Tibial artery (tissue), 4 donors: ENCODE measurements around the gene FBRSL1.

ENCODE experiments used
- DNase-seq, 2 donors: peaks; one replicate each; pipeline ENCODE4 v3.0.0-alpha.2; 2019
- H3K27ac ChIP-seq, 2 donors: fragments of 200-600 bp; sonication (generic) in 1 of 2; 1 replicate in 1 of 2; 2 replicates in 1 of 2; pipeline ENCODE4 v1.5.1; 2018 to 2019; ENCODE audit warnings: mild to moderate bottlenecking in 1 of 2
- H3K27me3 ChIP-seq, 2 donors: fragments of 200-600 bp; sonication (generic) in 1 of 2; one replicate each; pipeline versions ENCODE4 v1.5.1 to v1.6.0; 2016 to 2019
- H3K36me3 ChIP-seq, 3 donors: fragments of 200-600 bp; sonication (generic) in 2 of 3; one replicate each; pipeline ENCODE4 v1.5.1; 2016 to 2019; ENCODE audit warnings: mild to moderate bottlenecking in 2 of 3
- H3K4me1 ChIP-seq, 4 donors: fragments of 200-600 bp; sonication (generic) in 2 of 4; 1 replicate in 3 of 4; 2 replicates in 1 of 4; pipeline ENCODE4 v1.5.1; 2016 to 2019
- H3K4me3 ChIP-seq, 2 donors: fragments of 200-600 bp; sonication (generic) in 1 of 2; 1 replicate in 1 of 2; 2 replicates in 1 of 2; pipeline ENCODE4 v1.5.1; 2018 to 2019; ENCODE audit warnings: mild to moderate bottlenecking in 2 of 2
- H3K9me3 ChIP-seq, 3 donors: fragments of 200-600 bp; sonication (generic) in 1 of 3; one replicate each; pipeline ENCODE4 v1.5.1; 2016 to 2019
- intact Hi-C: fragments of 100-400 bp; cut with DNase I; formaldehyde crosslinking; loops from one replicate; pipeline ENCODE4 v1.15.0; 2023; ENCODE audit warnings: low total_unique reads
- TF ChIP-seq, protein P1 (sequence below), 2 experiments: fragments of 200-600 bp in 1 of 2; fragments of 450-650 bp in 1 of 2; IDR thresholded peaks; one replicate each; pipeline ENCODE4 v1.5.1; 2017 to 2019; ENCODE audit warnings: antibody characterized with exemption in 2 of 2, mild to moderate bottlenecking in 1 of 2, moderate library complexity in 1 of 2

FBRSL1 gene

DNA sequence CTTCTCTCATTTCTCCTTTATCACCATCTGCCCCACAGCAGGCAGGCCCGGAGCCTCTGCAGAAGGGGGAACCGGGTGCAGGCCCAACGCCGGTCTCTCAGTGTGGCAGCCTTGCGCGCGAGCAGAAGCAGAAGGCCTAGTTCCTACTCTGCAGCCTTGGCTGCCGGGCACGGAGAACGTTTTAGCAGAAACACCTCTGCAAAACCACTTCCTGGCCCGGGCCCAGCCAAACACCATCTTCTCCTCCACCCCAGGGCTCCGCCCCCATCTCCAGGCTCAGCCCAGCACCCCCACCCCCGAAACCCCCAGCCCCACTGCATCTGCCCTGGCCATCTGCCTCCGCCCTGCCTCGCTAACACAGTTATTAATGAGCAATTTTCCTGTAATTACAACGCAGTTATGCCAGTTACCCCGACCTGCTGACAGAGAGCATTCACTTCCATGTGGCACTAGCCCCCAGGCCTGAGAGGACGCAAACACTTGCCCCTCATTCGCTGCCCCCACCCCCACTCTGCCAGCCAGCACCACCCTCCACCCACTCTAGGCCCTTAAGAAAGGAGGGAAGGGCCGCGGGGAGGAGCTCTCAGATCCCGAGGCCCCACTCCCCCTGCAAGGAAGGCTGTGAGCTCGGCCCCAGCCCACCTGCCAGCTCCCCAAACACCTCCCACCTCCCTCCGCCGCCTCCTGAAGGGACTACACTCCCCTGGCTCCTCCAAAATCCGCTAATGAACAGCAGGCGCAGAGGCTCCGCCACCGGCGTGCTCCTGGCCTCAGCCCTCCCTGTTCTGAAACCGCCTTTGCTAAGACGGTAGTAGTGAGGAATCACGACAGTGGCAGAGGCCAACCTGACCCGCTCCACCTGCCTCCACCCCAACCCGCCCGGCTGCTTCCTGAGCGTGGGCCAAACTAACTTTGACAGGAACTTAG, 44.7 kb upstream of the FBRSL1 start:
- TF ChIP-seq, protein P1, sequence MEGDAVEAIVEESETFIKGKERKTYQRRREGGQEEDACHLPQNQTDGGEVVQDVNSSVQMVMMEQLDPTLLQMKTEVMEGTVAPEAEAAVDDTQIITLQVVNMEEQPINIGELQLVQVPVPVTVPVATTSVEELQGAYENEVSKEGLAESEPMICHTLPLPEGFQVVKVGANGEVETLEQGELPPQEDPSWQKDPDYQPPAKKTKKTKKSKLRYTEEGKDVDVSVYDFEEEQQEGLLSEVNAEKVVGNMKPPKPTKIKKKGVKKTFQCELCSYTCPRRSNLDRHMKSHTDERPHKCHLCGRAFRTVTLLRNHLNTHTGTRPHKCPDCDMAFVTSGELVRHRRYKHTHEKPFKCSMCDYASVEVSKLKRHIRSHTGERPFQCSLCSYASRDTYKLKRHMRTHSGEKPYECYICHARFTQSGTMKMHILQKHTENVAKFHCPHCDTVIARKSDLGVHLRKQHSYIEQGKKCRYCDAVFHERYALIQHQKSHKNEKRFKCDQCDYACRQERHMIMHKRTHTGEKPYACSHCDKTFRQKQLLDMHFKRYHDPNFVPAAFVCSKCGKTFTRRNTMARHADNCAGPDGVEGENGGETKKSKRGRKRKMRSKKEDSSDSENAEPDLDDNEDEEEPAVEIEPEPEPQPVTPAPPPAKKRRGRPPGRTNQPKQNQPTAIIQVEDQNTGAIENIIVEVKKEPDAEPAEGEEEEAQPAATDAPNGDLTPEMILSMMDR (IDR thresholded peaks at IDR 0.05), result no peak
- DNase-seq, result peak in 1 of 2 donors; percentile 39
- intact Hi-C loops, result no loop called here

DNA sequence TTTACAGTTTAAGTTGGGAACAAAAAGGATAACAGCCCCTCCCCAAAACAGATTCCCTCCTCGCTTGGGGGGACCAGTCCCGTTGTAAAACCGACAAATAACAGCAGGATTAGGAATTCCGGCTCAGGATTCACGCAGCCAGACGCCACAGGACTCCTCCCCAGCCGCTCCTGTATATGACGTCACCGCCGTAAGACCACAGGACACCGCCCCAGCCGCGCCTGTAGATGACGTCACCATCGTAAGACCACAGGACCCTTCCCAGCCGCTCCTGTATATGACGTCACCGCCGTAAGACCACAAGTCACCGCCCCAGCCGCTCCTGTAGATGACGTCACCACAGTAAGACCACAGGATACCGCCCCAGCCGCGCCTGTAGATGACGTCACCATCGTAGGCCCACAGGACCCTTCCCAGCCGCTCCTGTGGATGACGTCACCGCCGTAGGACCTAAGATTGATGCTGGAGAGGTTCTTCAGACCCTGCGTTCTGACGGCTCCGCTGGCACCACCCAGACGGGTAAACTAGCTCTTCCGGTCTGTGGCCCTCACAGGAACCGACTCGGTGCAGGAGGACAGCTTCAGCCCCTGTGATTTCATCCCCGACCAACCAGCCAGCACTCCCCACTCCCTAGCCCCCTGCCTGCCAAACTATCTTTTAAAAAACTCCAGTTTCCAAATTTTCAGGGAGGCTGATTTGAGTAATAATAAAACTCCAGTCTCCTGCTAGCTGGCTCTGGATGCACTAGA, 43.9 kb upstream of the FBRSL1 start:
- no peaks in the 10 kb centered on the region for H3K36me3 ChIP-seq
- H3K27ac ChIP-seq, result no peak overlapping the region
- no peak for DNase-seq
- TF ChIP-seq, protein P1 (IDR thresholded peaks at IDR 0.05), result no peak
- H3K9me3 ChIP-seq, result no peaks in the 10 kb centered on the region
- intact Hi-C loops, result no loop called here
- H3K27me3 ChIP-seq, result peaks cover 0 to 68% of the 10 kb centered on the region in 2 donors
- peak overlapping the region; percentile 20 to 33 for H3K4me3 ChIP-seq
- no peaks in the 10 kb centered on the region for H3K4me1 ChIP-seq

More for the DNA sequence above, 44.7 kb upstream of the FBRSL1 start:
- H3K9me3 ChIP-seq, result no peaks in the 10 kb centered on the region
- H3K4me3 ChIP-seq, result peak overlapping the region; percentile 20 to 33
- H3K4me1 ChIP-seq, result no peaks in the 10 kb centered on the region
- H3K27ac ChIP-seq, result no peak overlapping the region
- no peaks in the 10 kb centered on the region for H3K36me3 ChIP-seq
- peaks cover 0 to 60% of the 10 kb centered on the region in 2 donors for H3K27me3 ChIP-seq

DNA sequence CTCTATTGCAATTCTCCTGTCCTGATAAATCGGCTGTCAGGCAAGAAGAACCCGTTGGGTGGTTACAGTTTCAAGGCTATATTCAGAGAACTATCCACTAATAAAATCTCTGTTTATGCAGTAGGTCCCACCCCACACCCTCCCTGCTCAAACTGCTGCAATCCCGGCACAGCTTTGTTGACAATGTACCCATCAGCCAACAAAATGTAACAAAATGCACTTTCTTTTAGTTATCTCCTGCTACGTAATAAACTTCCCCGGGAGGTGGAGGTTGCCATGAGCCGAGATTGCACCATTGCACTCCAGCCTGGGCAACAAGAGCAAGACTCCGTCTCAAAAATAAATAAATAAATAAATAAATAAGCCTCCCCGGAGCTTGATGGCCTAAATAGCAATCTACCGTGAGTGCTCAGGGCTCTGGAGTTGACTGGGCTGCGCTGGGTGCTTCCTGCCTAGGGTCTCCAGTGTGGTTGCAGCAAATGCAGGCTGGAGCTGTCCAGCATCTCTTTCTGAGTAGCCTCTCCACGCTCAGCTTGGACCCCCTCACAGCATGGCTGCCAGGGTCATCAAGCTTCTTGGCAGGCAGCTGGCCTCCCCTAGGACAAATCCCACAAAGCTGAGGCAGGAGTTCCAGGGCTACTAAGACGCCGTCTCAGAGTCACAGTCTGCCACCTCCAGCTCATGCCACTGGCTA, 43.2 kb upstream of the FBRSL1 start:
- intact Hi-C loops, result no loop called here
- peaks cover 0 to 68% of the 10 kb centered on the region in 2 donors for H3K27me3 ChIP-seq

GRCh38 chr12:132447327-132447720, 42.6 kb upstream of the FBRSL1 start:
- Histone ChIP-seq H3K4me1 (no peaks in the 10 kb centered on the region), H3K27me3 (peaks cover 0 to 68% of the 10 kb centered on the region in 2 donors)
- DNase-seq, result no peak

More for the DNA sequence above, 43.2 kb upstream of the FBRSL1 start:
- TF ChIP-seq, protein P1 (IDR thresholded peaks at IDR 0.05), result no peak
- no peak for DNase-seq
- Histone ChIP-seq H3K4me1 (no peaks in the 10 kb centered on the region), H3K27ac (no peak overlapping the region), H3K9me3 (no peaks in the 10 kb centered on the region), H3K4me3 (no peak overlapping the region), H3K36me3 (no peaks in the 10 kb centered on the region)

More at GRCh38 chr12:132447327-132447720, 42.6 kb upstream of the FBRSL1 start:
- no peak overlapping the region for H3K27ac ChIP-seq
- no peak overlapping the region for H3K4me3 ChIP-seq
- TF ChIP-seq, protein P1 (IDR thresholded peaks at IDR 0.05), result no peak
- no peaks in the 10 kb centered on the region for H3K36me3 ChIP-seq
- intact Hi-C loops, result no loop called here
- no peaks in the 10 kb centered on the region for H3K9me3 ChIP-seq
